Measurements from ENCODE around the gene CEP97.
A peak's percentile ranks its signal among the peaks of the same experiment; 100 is the strongest.
"Not testable (repeated sequence)": the region's sequence is repeated elsewhere in the genome, so short reads cannot be mapped to it uniquely, and the experiment has no call there.

CEP97 gene

GRCh38 chr3:101762041-101762646 lies 37.7 kb downstream of the CEP97 start:
- POLR2A ChIA-PET: no interaction called here
- H3K27me3 ChIP-seq (replicated peaks in 2 of 5; ENCODE audit: control insufficient read depth in 4 of 5, insufficient read depth in 5 of 5, low read length in 4 of 5): no peaks in the 10 kb centered on the region
- CTCF ChIA-PET: no interaction called here
- H3K4me1 ChIP-seq (ENCODE audit: control extremely low read depth in 1 of 4, control insufficient read depth in 4 of 4, insufficient read depth in 4 of 4, low read length in 3 of 4): peaks cover 0 to 2% (median 0%) of the 10 kb centered on the region in 4 experiments
- H3K36me3 ChIP-seq (ENCODE audit: control insufficient read depth in 4 of 4, insufficient read depth in 4 of 4, low read length in 3 of 4): peaks cover 26 to 49% (median 37%) of the 10 kb centered on the region in 4 experiments
- 100% methylated on average over 1 of the region's 3 CpGs for WGBS (ENCODE audit: insufficient coverage)
- no peak for DNase-seq
- no peak overlapping the region for H3K4me3 ChIP-seq (ENCODE audit: control insufficient read depth in 1 of 7, extremely low read depth in 1 of 7, insufficient read depth in 4 of 7, low read depth in 2 of 7, low read length in 6 of 7)
- H3K27ac ChIP-seq (ENCODE audit: insufficient read depth in 1 of 2, low read depth in 1 of 2, low read length in 2 of 2, poor library complexity in 1 of 2, severe bottlenecking in 2 of 2): no peak overlapping the region
- peaks cover 0 to 3% (median 0%) of the 10 kb centered on the region in 5 experiments for H3K9me3 ChIP-seq (ENCODE audit: control extremely low read depth in 1 of 5, control insufficient read depth in 4 of 5, insufficient read depth in 2 of 5, low read depth in 1 of 5, low read length in 4 of 5)

- CTCF ChIA-PET; H3K27me3 ChIP-seq (replicated peaks in 2 of 5; ENCODE audit: control insufficient read depth in 4 of 5, insufficient read depth in 5 of 5, low read length in 4 of 5); H3K27ac ChIP-seq (ENCODE audit: insufficient read depth in 1 of 2, low read depth in 1 of 2, low read length in 2 of 2, poor library complexity in 1 of 2, severe bottlenecking in 2 of 2); H3K4me3 ChIP-seq (ENCODE audit: control insufficient read depth in 1 of 7, extremely low read depth in 1 of 7, insufficient read depth in 4 of 7, low read depth in 2 of 7, low read length in 6 of 7); H3K9me3 ChIP-seq (ENCODE audit: control extremely low read depth in 1 of 5, control insufficient read depth in 4 of 5, insufficient read depth in 2 of 5, low read depth in 1 of 5, low read length in 4 of 5); DNase-seq; H3K36me3 ChIP-seq (ENCODE audit: control insufficient read depth in 4 of 4, insufficient read depth in 4 of 4, low read length in 3 of 4); POLR2A ChIA-PET: not testable (repeated sequence)
- 94% methylated on average over 2 of the region's 6 CpGs for WGBS (ENCODE audit: insufficient coverage)
- peaks cover 12 to 23% (median 20%) of the 10 kb centered on the region in 4 experiments for H3K4me1 ChIP-seq (ENCODE audit: control extremely low read depth in 1 of 4, control insufficient read depth in 4 of 4, insufficient read depth in 4 of 4, low read length in 3 of 4)
These were observed 53.4 kb downstream of the CEP97 start for GRCh38 chr3:101777745-101778281.

GRCh38 chr3:101778385-101779046 lies 54.1 kb downstream of the CEP97 start:
- Histone ChIP-seq H3K9me3 (ENCODE audit: control extremely low read depth in 1 of 5, control insufficient read depth in 4 of 5, insufficient read depth in 2 of 5, low read depth in 1 of 5, low read length in 4 of 5) (no peaks in the 10 kb centered on the region), H3K27ac (ENCODE audit: insufficient read depth in 1 of 2, low read depth in 1 of 2, low read length in 2 of 2, poor library complexity in 1 of 2, severe bottlenecking in 2 of 2) (peak overlapping the region; percentile 33 to 66), H3K27me3 (replicated peaks in 2 of 5; ENCODE audit: control insufficient read depth in 4 of 5, insufficient read depth in 5 of 5, low read length in 4 of 5) (no peaks in the 10 kb centered on the region), H3K4me1 (ENCODE audit: control extremely low read depth in 1 of 4, control insufficient read depth in 4 of 4, insufficient read depth in 4 of 4, low read length in 3 of 4) (peaks cover 12 to 23% (median 20%) of the 10 kb centered on the region in 4 experiments), H3K4me3 (ENCODE audit: control insufficient read depth in 1 of 7, extremely low read depth in 1 of 7, insufficient read depth in 4 of 7, low read depth in 2 of 7, low read length in 6 of 7) (peak overlapping the region; percentile 50 to 89 (median 77)), H3K36me3 (ENCODE audit: control insufficient read depth in 4 of 4, insufficient read depth in 4 of 4, low read length in 3 of 4) (peaks cover 3 to 7% (median 5%) of the 10 kb centered on the region in 4 experiments)
- 21% methylated on average over 21 of the region's 21 CpGs for WGBS (ENCODE audit: insufficient coverage)
- CTCF ChIA-PET: interaction anchor here (1.1 to 1.8 kb wide), 3 partner anchors 9 to 24 kb away, joined by 3 to 6 read pairs (median 4); no protein-coding TSS in a partner anchor
- POLR2A ChIA-PET: interaction anchor here (1.1 kb wide), 1 partner anchor 49 kb away, joined by 3 read pairs; no protein-coding TSS in a partner anchor
- no peak for DNase-seq

GRCh38 chr3:101779047-101779821 lies 54.8 kb downstream of the CEP97 start, which contains the start of gene NXPE3:
TSS of gene NXPE3 (plus strand) at chr3:101779211. CDS start at chr3:101785597, 6,386 bp downstream.
- H3K4me3 ChIP-seq (ENCODE audit: control insufficient read depth in 1 of 7, extremely low read depth in 1 of 7, insufficient read depth in 4 of 7, low read depth in 2 of 7, low read length in 6 of 7): peak within 1 kb of the TSS; percentile 50 to 89 (median 77)
- WGBS (ENCODE audit: insufficient coverage): under 1% methylated on average over 42 of the region's 78 CpGs
- H3K9me3 ChIP-seq (ENCODE audit: control extremely low read depth in 1 of 5, control insufficient read depth in 4 of 5, insufficient read depth in 2 of 5, low read depth in 1 of 5, low read length in 4 of 5): no peaks in the 10 kb centered on the region

DNA sequence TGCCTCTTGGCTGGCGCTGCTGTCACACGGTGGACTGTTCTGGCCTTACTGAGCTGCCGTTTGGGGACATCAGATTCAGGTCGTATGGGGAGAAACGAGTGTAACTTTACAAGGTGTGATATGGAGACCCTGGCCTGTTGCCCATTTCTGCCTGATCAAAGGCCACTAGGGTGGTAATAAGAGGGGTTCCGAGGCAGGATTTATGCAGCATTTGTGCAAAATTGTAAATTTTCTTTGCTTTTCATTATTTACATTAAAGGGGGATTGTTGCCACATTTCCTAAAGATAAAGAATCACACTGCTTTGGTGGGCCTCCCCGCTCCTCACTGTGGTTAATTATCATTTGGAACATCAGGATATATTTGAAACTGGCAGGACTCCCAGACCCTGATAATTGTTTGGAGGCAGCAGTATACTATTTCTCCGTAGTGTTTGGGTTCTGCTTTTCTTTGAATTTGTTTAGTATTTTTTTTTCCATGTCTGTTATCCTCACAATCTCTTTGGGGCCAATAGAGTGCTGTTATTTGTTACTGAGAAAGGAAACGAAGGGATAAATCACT lies 55.5 kb downstream of the CEP97 start:
- WGBS (ENCODE audit: insufficient coverage): 0% methylated on average over 6 of the region's 9 CpGs
- no peaks in the 10 kb centered on the region for H3K9me3 ChIP-seq (ENCODE audit: control extremely low read depth in 1 of 5, control insufficient read depth in 4 of 5, insufficient read depth in 2 of 5, low read depth in 1 of 5, low read length in 4 of 5)
- peaks cover 17 to 30% (median 26%) of the 10 kb centered on the region in 4 experiments for H3K4me1 ChIP-seq (ENCODE audit: control extremely low read depth in 1 of 4, control insufficient read depth in 4 of 4, insufficient read depth in 4 of 4, low read length in 3 of 4)
- peak overlapping the region; percentile 7 to 66 for H3K27ac ChIP-seq (ENCODE audit: insufficient read depth in 1 of 2, low read depth in 1 of 2, low read length in 2 of 2, poor library complexity in 1 of 2, severe bottlenecking in 2 of 2)
- ChIA-PET POLR2A (no interaction called here), CTCF (interaction anchor here (1.3 to 1.8 kb wide), 3 partner anchors 10 to 23 kb away, joined by 3 to 6 read pairs (median 4); no protein-coding TSS in a partner anchor)
- peaks cover 3 to 16% (median 11%) of the 10 kb centered on the region in 4 experiments for H3K36me3 ChIP-seq (ENCODE audit: control insufficient read depth in 4 of 4, insufficient read depth in 4 of 4, low read length in 3 of 4)
- peak in 2 of 3 donors; percentile 32 to 56 for DNase-seq
- peak overlapping the region; percentile 50 to 89 (median 77) for H3K4me3 ChIP-seq (ENCODE audit: control insufficient read depth in 1 of 7, extremely low read depth in 1 of 7, insufficient read depth in 4 of 7, low read depth in 2 of 7, low read length in 6 of 7)
- no peaks in the 10 kb centered on the region for H3K27me3 ChIP-seq (replicated peaks in 2 of 5; ENCODE audit: control insufficient read depth in 4 of 5, insufficient read depth in 5 of 5, low read length in 4 of 5)

More at GRCh38 chr3:101779047-101779821, 54.8 kb downstream of the CEP97 start, which contains the start of gene NXPE3:
- peaks cover 12 to 24% (median 20%) of the 10 kb centered on the region in 4 experiments for H3K4me1 ChIP-seq (ENCODE audit: control extremely low read depth in 1 of 4, control insufficient read depth in 4 of 4, insufficient read depth in 4 of 4, low read length in 3 of 4)
- H3K27me3 ChIP-seq (replicated peaks in 2 of 5; ENCODE audit: control insufficient read depth in 4 of 5, insufficient read depth in 5 of 5, low read length in 4 of 5): no peaks in the 10 kb centered on the region
- ChIA-PET CTCF (interaction anchor here (1.1 to 1.8 kb wide), 4 partner anchors 9 to 24 kb away, joined by 3 to 6 read pairs (median 4); no protein-coding TSS in a partner anchor), POLR2A (interaction anchor here (1.1 kb wide), 1 partner anchor 49 kb away, joined by 3 read pairs; no protein-coding TSS in a partner anchor)
- peak; percentile 90 to 95 (median 93) for DNase-seq
- H3K36me3 ChIP-seq (ENCODE audit: control insufficient read depth in 4 of 4, insufficient read depth in 4 of 4, low read length in 3 of 4): peaks cover 3 to 13% (median 8%) of the 10 kb centered on the region in 4 experiments
- peak within 1 kb of the TSS; percentile 33 to 66 for H3K27ac ChIP-seq (ENCODE audit: insufficient read depth in 1 of 2, low read depth in 1 of 2, low read length in 2 of 2, poor library complexity in 1 of 2, severe bottlenecking in 2 of 2)

GRCh38 chr3:101780661-101781060 lies 56.2 kb downstream of the CEP97 start:
- 27% methylated on average over 2 of the region's 2 CpGs for WGBS (ENCODE audit: insufficient coverage)
- H3K36me3 ChIP-seq (ENCODE audit: control insufficient read depth in 4 of 4, insufficient read depth in 4 of 4, low read length in 3 of 4): peaks cover 5 to 21% (median 14%) of the 10 kb centered on the region in 4 experiments
- no peaks in the 10 kb centered on the region for H3K9me3 ChIP-seq (ENCODE audit: control extremely low read depth in 1 of 5, control insufficient read depth in 4 of 5, insufficient read depth in 2 of 5, low read depth in 1 of 5, low read length in 4 of 5)
- H3K27ac ChIP-seq (ENCODE audit: insufficient read depth in 1 of 2, low read depth in 1 of 2, low read length in 2 of 2, poor library complexity in 1 of 2, severe bottlenecking in 2 of 2): no peak overlapping the region
- DNase-seq: peak; percentile 13 to 61 (median 50)
- POLR2A ChIA-PET: no interaction called here
- no peak overlapping the region for H3K4me3 ChIP-seq (ENCODE audit: control insufficient read depth in 1 of 7, extremely low read depth in 1 of 7, insufficient read depth in 4 of 7, low read depth in 2 of 7, low read length in 6 of 7)
- no peaks in the 10 kb centered on the region for H3K27me3 ChIP-seq (replicated peaks in 2 of 5; ENCODE audit: control insufficient read depth in 4 of 5, insufficient read depth in 5 of 5, low read length in 4 of 5)
- peaks cover 23 to 37% (median 31%) of the 10 kb centered on the region in 4 experiments for H3K4me1 ChIP-seq (ENCODE audit: control extremely low read depth in 1 of 4, control insufficient read depth in 4 of 4, insufficient read depth in 4 of 4, low read length in 3 of 4)
- CTCF ChIA-PET: interaction anchor here (1.3 kb wide), 1 partner anchor 9 kb away, joined by 3 read pairs; no protein-coding TSS in a partner anchor

Data from common myeloid progenitor, CD34-positive (primary cell).